ENCODE results near the gene OR51A4. TPM values are rescaled to one million over a fixed set of nuclear protein-coding genes. Genes with fewer than 3 reads are reported as not detected.

The OR51A4 gene
- total RNA-seq, 1 donor from 2014 or later, result not detected

- no peak overlapping the region for H3K9ac ChIP-seq
- Mint-ChIP-seq H3K4me3 (no peak overlapping the region), H3K27me3 (ENCODE audit: insufficient read depth, low read depth) (no peaks in the 10 kb centered on the region), H3K27ac (no peak overlapping the region), H3K9me3 (no peaks in the 10 kb centered on the region), H3K4me1 (no peaks in the 10 kb centered on the region), H3K36me3 (no peaks in the 10 kb centered on the region)
- TF ChIP-seq EZH2 (IDR thresholded peaks at IDR 0.05) (no peak), EZH2phosphoT487 (IDR thresholded peaks at IDR 0.05) (no peak)
- TF ChIP-seq, protein P1, sequence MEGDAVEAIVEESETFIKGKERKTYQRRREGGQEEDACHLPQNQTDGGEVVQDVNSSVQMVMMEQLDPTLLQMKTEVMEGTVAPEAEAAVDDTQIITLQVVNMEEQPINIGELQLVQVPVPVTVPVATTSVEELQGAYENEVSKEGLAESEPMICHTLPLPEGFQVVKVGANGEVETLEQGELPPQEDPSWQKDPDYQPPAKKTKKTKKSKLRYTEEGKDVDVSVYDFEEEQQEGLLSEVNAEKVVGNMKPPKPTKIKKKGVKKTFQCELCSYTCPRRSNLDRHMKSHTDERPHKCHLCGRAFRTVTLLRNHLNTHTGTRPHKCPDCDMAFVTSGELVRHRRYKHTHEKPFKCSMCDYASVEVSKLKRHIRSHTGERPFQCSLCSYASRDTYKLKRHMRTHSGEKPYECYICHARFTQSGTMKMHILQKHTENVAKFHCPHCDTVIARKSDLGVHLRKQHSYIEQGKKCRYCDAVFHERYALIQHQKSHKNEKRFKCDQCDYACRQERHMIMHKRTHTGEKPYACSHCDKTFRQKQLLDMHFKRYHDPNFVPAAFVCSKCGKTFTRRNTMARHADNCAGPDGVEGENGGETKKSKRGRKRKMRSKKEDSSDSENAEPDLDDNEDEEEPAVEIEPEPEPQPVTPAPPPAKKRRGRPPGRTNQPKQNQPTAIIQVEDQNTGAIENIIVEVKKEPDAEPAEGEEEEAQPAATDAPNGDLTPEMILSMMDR (IDR thresholded peaks at IDR 0.05), result no peak
- no peaks in the 10 kb centered on the region for H3F3A ChIP-seq (ENCODE audit: low read depth)
- H2AFZ ChIP-seq (replicated peaks), result no peak overlapping the region
- no peak for DNase-seq (ENCODE audit: low spot score)
- no peak overlapping the region for H3K27ac ChIP-seq
- no peak overlapping the region for H3K4me2 ChIP-seq
- no peaks in the 10 kb centered on the region for H3K36me3 ChIP-seq
- H3K4me3 ChIP-seq, result no peak overlapping the region
- H3K9me3 ChIP-seq (ENCODE audit: low read depth), result no peaks in the 10 kb centered on the region
- H3K4me1 ChIP-seq, result no peaks in the 10 kb centered on the region
- no peaks in the 10 kb centered on the region for H4K20me1 ChIP-seq (ENCODE audit: low read depth)
- H3K79me2 ChIP-seq (ENCODE audit: low read depth), result no peaks in the 10 kb centered on the region
- H3K27me3 ChIP-seq, result no peaks in the 10 kb centered on the region
These were observed 10.7 kb downstream of the OR51A4 start for GRCh38 chr11:4936745-4937144.

DNA sequence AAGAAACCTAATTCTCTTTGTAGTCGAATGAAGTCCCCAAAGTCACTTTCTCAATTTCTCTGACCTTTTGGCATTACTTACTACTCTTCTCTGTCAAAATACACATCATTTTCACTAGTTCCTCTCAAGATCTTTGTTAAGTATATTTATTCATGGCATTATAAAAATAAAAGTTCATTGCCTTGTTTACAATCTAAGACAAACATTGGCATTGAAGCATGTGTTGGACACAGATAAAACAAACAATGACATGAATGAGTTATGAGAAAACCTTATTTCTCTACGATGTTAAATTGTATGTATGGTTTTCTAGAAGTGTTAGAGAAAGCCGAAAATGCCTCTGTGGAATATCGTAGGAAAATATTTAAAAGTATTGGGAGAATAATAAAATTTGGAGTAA is 14.7 kb downstream of the OR51A4 start:
- Mint-ChIP-seq H3K36me3 (no peaks in the 10 kb centered on the region), H3K4me1 (no peaks in the 10 kb centered on the region), H3K4me3 (no peak overlapping the region), H3K27me3 (ENCODE audit: insufficient read depth, low read depth) (no peaks in the 10 kb centered on the region), H3K9me3 (no peaks in the 10 kb centered on the region), H3K27ac (no peak overlapping the region)
- Histone ChIP-seq H3K4me3 (no peak overlapping the region), H3K4me1 (no peaks in the 10 kb centered on the region), H3K4me2 (no peak overlapping the region), H4K20me1 (ENCODE audit: low read depth) (no peaks in the 10 kb centered on the region), H3K9ac (no peak overlapping the region), H3K27me3 (no peaks in the 10 kb centered on the region), H3K9me3 (ENCODE audit: low read depth) (no peaks in the 10 kb centered on the region), H2AFZ (replicated peaks) (no peak overlapping the region), H3F3A (ENCODE audit: low read depth) (no peaks in the 10 kb centered on the region), H3K79me2 (ENCODE audit: low read depth) (no peaks in the 10 kb centered on the region), H3K36me3 (no peaks in the 10 kb centered on the region), H3K27ac (no peak overlapping the region)
- TF ChIP-seq EZH2 (IDR thresholded peaks at IDR 0.05) (no peak), EZH2phosphoT487 (IDR thresholded peaks at IDR 0.05) (no peak)
- TF ChIP-seq, protein P1 (IDR thresholded peaks at IDR 0.05), result no peak
- DNase-seq (ENCODE audit: low spot score), result no peak

- H3K4me3 Mint-ChIP-seq, result no peak overlapping the region
- H3K9ac ChIP-seq, result no peak overlapping the region
- no peaks in the 10 kb centered on the region for H3K36me3 Mint-ChIP-seq
These were observed 20.8 kb downstream of the OR51A4 start for GRCh38 chr11:4926608-4927007.

More at GRCh38 chr11:4926608-4927007, 20.8 kb downstream of the OR51A4 start:
- no peaks in the 10 kb centered on the region for H3K4me1 ChIP-seq
- Mint-ChIP-seq H3K9me3 (no peaks in the 10 kb centered on the region), H3K27ac (no peak overlapping the region), H3K27me3 (ENCODE audit: insufficient read depth, low read depth) (no peaks in the 10 kb centered on the region), H3K4me1 (no peaks in the 10 kb centered on the region)
- no peaks in the 10 kb centered on the region for H3K36me3 ChIP-seq
- H2AFZ ChIP-seq (replicated peaks), result no peak overlapping the region
- no peaks in the 10 kb centered on the region for H3K9me3 ChIP-seq (ENCODE audit: low read depth)
- TF ChIP-seq, protein P1 (IDR thresholded peaks at IDR 0.05), result no peak
- TF ChIP-seq EZH2 (IDR thresholded peaks at IDR 0.05), result no peak
- TF ChIP-seq EZH2phosphoT487 (IDR thresholded peaks at IDR 0.05), result no peak
- no peaks in the 10 kb centered on the region for H3K27me3 ChIP-seq
- no peaks in the 10 kb centered on the region for H4K20me1 ChIP-seq (ENCODE audit: low read depth)
- H3K27ac ChIP-seq, result no peak overlapping the region
- H3K4me2 ChIP-seq, result no peak overlapping the region
- no peak for DNase-seq (ENCODE audit: low spot score)
- no peak overlapping the region for H3K4me3 ChIP-seq
- no peaks in the 10 kb centered on the region for H3K79me2 ChIP-seq (ENCODE audit: low read depth)
- H3F3A ChIP-seq (ENCODE audit: low read depth), result no peaks in the 10 kb centered on the region
